Measurements from ENCODE around the gene MSL3B.

DNA sequence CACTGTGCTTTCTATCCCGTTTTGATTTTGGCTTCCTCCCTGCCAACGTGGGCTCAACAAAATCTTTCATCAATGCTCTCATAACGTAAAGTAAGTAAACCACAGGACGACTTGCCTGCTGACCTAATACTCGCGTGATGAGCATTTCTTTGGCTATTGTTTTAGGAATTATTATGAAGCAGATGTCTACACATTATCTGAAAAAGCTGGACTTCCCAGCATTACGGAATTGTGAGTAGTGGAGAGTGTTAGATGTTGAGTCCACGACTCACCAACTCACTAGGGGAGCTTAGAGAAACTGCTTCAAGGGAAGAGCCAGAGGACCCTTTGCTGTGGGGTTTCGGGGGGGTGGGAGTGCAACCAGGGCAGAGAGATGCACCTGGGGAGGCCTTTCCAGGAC, 35.8 kb downstream of the MSL3B start:
- TF ChIP-seq POLR2A (IDR thresholded peaks at IDR 0.05; ENCODE audit: extremely low read depth, insufficient read length), result no peak
- TF ChIP-seq, protein P1, sequence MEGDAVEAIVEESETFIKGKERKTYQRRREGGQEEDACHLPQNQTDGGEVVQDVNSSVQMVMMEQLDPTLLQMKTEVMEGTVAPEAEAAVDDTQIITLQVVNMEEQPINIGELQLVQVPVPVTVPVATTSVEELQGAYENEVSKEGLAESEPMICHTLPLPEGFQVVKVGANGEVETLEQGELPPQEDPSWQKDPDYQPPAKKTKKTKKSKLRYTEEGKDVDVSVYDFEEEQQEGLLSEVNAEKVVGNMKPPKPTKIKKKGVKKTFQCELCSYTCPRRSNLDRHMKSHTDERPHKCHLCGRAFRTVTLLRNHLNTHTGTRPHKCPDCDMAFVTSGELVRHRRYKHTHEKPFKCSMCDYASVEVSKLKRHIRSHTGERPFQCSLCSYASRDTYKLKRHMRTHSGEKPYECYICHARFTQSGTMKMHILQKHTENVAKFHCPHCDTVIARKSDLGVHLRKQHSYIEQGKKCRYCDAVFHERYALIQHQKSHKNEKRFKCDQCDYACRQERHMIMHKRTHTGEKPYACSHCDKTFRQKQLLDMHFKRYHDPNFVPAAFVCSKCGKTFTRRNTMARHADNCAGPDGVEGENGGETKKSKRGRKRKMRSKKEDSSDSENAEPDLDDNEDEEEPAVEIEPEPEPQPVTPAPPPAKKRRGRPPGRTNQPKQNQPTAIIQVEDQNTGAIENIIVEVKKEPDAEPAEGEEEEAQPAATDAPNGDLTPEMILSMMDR (IDR thresholded peaks at IDR 0.05; ENCODE audit: low read depth, low read length), result no peak
- TF ChIP-seq, protein P2, sequence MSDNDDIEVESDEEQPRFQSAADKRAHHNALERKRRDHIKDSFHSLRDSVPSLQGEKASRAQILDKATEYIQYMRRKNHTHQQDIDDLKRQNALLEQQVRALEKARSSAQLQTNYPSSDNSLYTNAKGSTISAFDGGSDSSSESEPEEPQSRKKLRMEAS (IDR thresholded peaks at IDR 0.05; ENCODE audit: low read depth, low read length), result no peak
